ENCODE data around the gene VWA8. TPM values are rescaled to one million over a fixed set of nuclear protein-coding genes. Genes with fewer than 3 reads are reported as not detected.

VWA8 gene
- total and polyA plus RNA-seq, 2 of the 8 experiments (the other 6 are each of a cell fraction or from before 2014, with no cell fraction given) = 5.9 to 19.6 TPM

- no peak overlapping the region for H3K4me3 ChIP-seq (ENCODE audit: extremely low read depth in 1 of 4, insufficient read depth in 2 of 4, low read depth in 3 of 4, low read length in 4 of 4)
- no peaks in the 10 kb centered on the region; a peak in 1 of 8 replicates for H3K36me3 ChIP-seq (ENCODE audit: control insufficient read depth in 2 of 4, insufficient read depth in 4 of 4, low read length in 3 of 4)
- H4K5ac ChIP-seq (ENCODE audit: insufficient read length, low read depth, low read length) = no peak overlapping the region
- no peak for TF ChIP-seq BACH1 (IDR thresholded peaks at IDR 0.05; ENCODE audit: low read length)
- no peak for TF ChIP-seq ASH2L (IDR thresholded peaks at IDR 0.05; ENCODE audit: low read length)
- no peak for TF ChIP-seq MAX (IDR thresholded peaks at IDR 0.05)
- TF ChIP-seq YY1 (IDR thresholded peaks at IDR 0.05; ENCODE audit: low read depth, low read length) = no peak
- no peak for TF ChIP-seq CBX8 (IDR thresholded peaks at IDR 0.05; ENCODE audit: borderline replicate concordance, low read depth, low read length)
- TF ChIP-seq JUN (IDR thresholded peaks at IDR 0.05; ENCODE audit: low read depth, low read length) = no peak
- TF ChIP-seq KDM1A (IDR thresholded peaks at IDR 0.05; ENCODE audit: borderline replicate concordance, low read length) = no peak
- no peak for TF ChIP-seq SP2 (IDR thresholded peaks at IDR 0.05; ENCODE audit: low read length)
- no peak for TF ChIP-seq SP1 (IDR thresholded peaks at IDR 0.05; ENCODE audit: low read depth, low read length)
- no peak for TF ChIP-seq POLR2A (IDR thresholded peaks at IDR 0.05; ENCODE audit: control extremely low read depth in 1 of 2, low read depth in 2 of 2, low read length in 2 of 2)
- TF ChIP-seq KDM5A (IDR thresholded peaks at IDR 0.05; ENCODE audit: low read length) = no peak
- TF ChIP-seq SAP30 (IDR thresholded peaks at IDR 0.05; ENCODE audit: insufficient read depth, insufficient replicate concordance, low read length) = no peak
- no peak for TF ChIP-seq RBBP5 (IDR thresholded peaks at IDR 0.05; ENCODE audit: borderline replicate concordance, low read depth, low read length)
- no peak for TF ChIP-seq KDM4A (IDR thresholded peaks at IDR 0.05; ENCODE audit: low read depth, low read length, severe bottlenecking)
- H4K91ac ChIP-seq (replicated peaks; ENCODE audit: insufficient read length, low read length) = no peak overlapping the region
- FAIRE-seq (no peak), DNase-seq (ENCODE audit: low read depth in 1 of 2, low spot score in 2 of 2) (no peak)
- H3K4me1 ChIP-seq (replicated peaks in 1 of 4; ENCODE audit: control insufficient read depth in 3 of 4, insufficient read depth in 4 of 4, low read length in 3 of 4) = no peaks in the 10 kb centered on the region
- no peaks in the 10 kb centered on the region for H4K20me1 ChIP-seq (replicated peaks in 1 of 2; ENCODE audit: control insufficient read depth in 1 of 2, insufficient read depth in 2 of 2, low read length in 2 of 2)
- no peak overlapping the region for H2AFZ ChIP-seq (ENCODE audit: low read length)
- H2BK5ac ChIP-seq (ENCODE audit: low read depth, low read length) = no peak overlapping the region
- H3K79me1 ChIP-seq (ENCODE audit: low read depth, low read length) = no peaks in the 10 kb centered on the region
- H2BK12ac ChIP-seq (ENCODE audit: low read depth, low read length) = no peak overlapping the region
- H4K8ac ChIP-seq (ENCODE audit: extremely low read depth, insufficient read depth, low read length) = no peak overlapping the region
- no peak overlapping the region for H3K27ac ChIP-seq (ENCODE audit: low read depth, low read length)
- H3K14ac ChIP-seq (ENCODE audit: insufficient read length) = no peak overlapping the region
- ChIA-PET CTCF (ENCODE audit: partially characterized antibody) (interaction anchor here (0.7 to 7.4 kb wide), 9 partner anchors 9 to 688 kb away, joined by 3 to 56 read pairs (median 4); no protein-coding TSS in a partner anchor), POLR2A (ENCODE audit: partially characterized antibody) (no interaction called here)
- no peak overlapping the region for H3K23ac ChIP-seq (ENCODE audit: insufficient read length)
- 91% methylated on average over 4 of the region's 4 CpGs; no CpG with 5 or more reads in 1 of the 2 experiments for WGBS, 2 experiments (ENCODE audit: extremely low coverage in 1 of 2, insufficient coverage in 1 of 2, insufficient read length in 1 of 2, insufficient replicate concordance in 2 of 2, low coverage in 1 of 2, low lambda C conversion rate in 2 of 2, missing lambda C conversion rate in 1 of 2)
- H3K27me3 ChIP-seq (replicated peaks in 1 of 4; ENCODE audit: control insufficient read depth in 3 of 4, extremely low read depth in 1 of 4, insufficient read depth in 3 of 4, low read length in 3 of 4) = peaks cover 0 to 1% (median 0%) of the 10 kb centered on the region in 4 experiments; a peak in 1 of 7 replicates
- no peaks in the 10 kb centered on the region for H3K23me2 ChIP-seq (ENCODE audit: low read depth, low read length)
- H3K56ac ChIP-seq (replicated peaks; ENCODE audit: insufficient read length, low read depth, low read length) = no peak overlapping the region
- no peak overlapping the region for H3K4ac ChIP-seq (replicated peaks; ENCODE audit: insufficient read length, low read depth, low read length)
- H3K9ac ChIP-seq (replicated peaks in 1 of 4; ENCODE audit: extremely low read depth in 1 of 4, low read depth in 3 of 4, low read length in 3 of 4) = no peak overlapping the region
- no peak overlapping the region for H3K4me2 ChIP-seq (ENCODE audit: insufficient read depth in 1 of 2, low read depth in 2 of 2, low read length in 2 of 2)
- H3K79me2 ChIP-seq (ENCODE audit: control insufficient read depth in 1 of 2, insufficient read depth in 2 of 2, low read length in 2 of 2) = no peaks in the 10 kb centered on the region
- H2BK120ac ChIP-seq (replicated peaks; ENCODE audit: low read depth, low read length) = no peak overlapping the region
- H2AK5ac ChIP-seq (ENCODE audit: low read depth, low read length) = no peak overlapping the region
- H3K9me3 ChIP-seq (ENCODE audit: insufficient read depth in 2 of 2, low read depth in 1 of 2, low read length in 1 of 2) = no peaks in the 10 kb centered on the region
- no peak overlapping the region for H2BK15ac ChIP-seq (ENCODE audit: low read length)
- no peak overlapping the region for H3K18ac ChIP-seq (ENCODE audit: extremely low read depth, low read length)
- no peak overlapping the region for H2BK20ac ChIP-seq (ENCODE audit: low read length)
Measured at GRCh38 chr13:41666644-41667043, 294.3 kb downstream of the VWA8 start.
